HG03457 (cell line): Measurements from ENCODE around the gene INIP.
A peak's percentile ranks its signal among the peaks of the same experiment; 100 is the strongest.

ENCODE experiments used
- ATAC-seq: cut with Tn5 transposase; IDR thresholded peaks from one replicate; pipeline ENCODE4 v1.9.1; 2021; ENCODE audit warnings: moderate number of reproducible peaks; ENCODE audit not compliant: unreplicated experiment

The INIP gene

GRCh38 chr9:112717661-112718331 is at the start of gene INIP:
TSS of gene INIP (minus strand) at chr9:112718117. CDS start at chr9:112716485, 1,632 bp downstream.
- ATAC-seq = peak; percentile 91

- ATAC-seq = no peak
Measured at GRCh38 chr9:112765281-112765680, 47.4 kb upstream of the INIP start.

- no peak for ATAC-seq
Measured at GRCh38 chr9:112764837-112765236, 46.9 kb upstream of the INIP start.

- no peak for ATAC-seq
Measured at GRCh38 chr9:112764344-112764743, 46.4 kb upstream of the INIP start.

- no peak for ATAC-seq
Measured at GRCh38 chr9:112762726-112763518, 45.0 kb upstream of the INIP start.

GRCh38 chr9:112761912-112762655 is 44.2 kb upstream of the INIP start:
- ATAC-seq = no peak

GRCh38 chr9:112760821-112761220 is 42.9 kb upstream of the INIP start:
- ATAC-seq = no peak

GRCh38 chr9:112757940-112758339 is 40.0 kb upstream of the INIP start:
- ATAC-seq = no peak

GRCh38 chr9:112757282-112757883 is 39.5 kb upstream of the INIP start:
- ATAC-seq = no peak

GRCh38 chr9:112755675-112756074 is 37.8 kb upstream of the INIP start:
- no peak for ATAC-seq

- ATAC-seq = no peak
Measured at GRCh38 chr9:112755016-112755427, 37.1 kb upstream of the INIP start.

GRCh38 chr9:112754578-112754977 is 36.7 kb upstream of the INIP start:
- no peak for ATAC-seq

GRCh38 chr9:112753725-112754124 is 35.8 kb upstream of the INIP start:
- no peak for ATAC-seq

- no peak for ATAC-seq
Measured at GRCh38 chr9:112752334-112753125, 34.6 kb upstream of the INIP start.

GRCh38 chr9:112751056-112751795 is 33.3 kb upstream of the INIP start:
- ATAC-seq = peak; percentile 26

GRCh38 chr9:112750764-112751055 is 32.8 kb upstream of the INIP start:
- ATAC-seq = no peak

GRCh38 chr9:112750016-112750763 is 32.3 kb upstream of the INIP start, which contains the start of gene SNX30:
TSS of gene SNX30 (plus strand) at chr9:112750760. CDS start at chr9:112751002, 242 bp downstream.
- ATAC-seq = peak; percentile 77

GRCh38 chr9:112747094-112747493 is 29.2 kb upstream of the INIP start:
- no peak for ATAC-seq

- no peak for ATAC-seq
Measured at GRCh38 chr9:112744177-112744576, 26.3 kb upstream of the INIP start.
